Liver (tissue), 9 donors: ENCODE measurements around the gene HLCS. TPM values are rescaled to one million over a fixed set of nuclear protein-coding genes. Genes with fewer than 3 reads are reported as not detected.

ENCODE experiments used
- DNase-seq: peaks from one replicate; pipeline ENCODE4 v3.0.0-alpha.2; 2017; ENCODE audit warnings: low spot score
- H3K27ac ChIP-seq, 2 donors: one replicate each; pipeline ENCODE4 v1.7.0; 2013; ENCODE audit warnings: inconsistent platforms in 2 of 2, low read length in 2 of 2, control low read depth in 1 of 2, low read depth in 1 of 2, mild to moderate bottlenecking in 1 of 2
- H3K27me3 ChIP-seq, 4 donors: one replicate each; pipeline versions ENCODE4 v1.6.1 to v1.7.0; 2013; ENCODE audit warnings: low read length in 3 of 4, inconsistent platforms in 1 of 4, mild to moderate bottlenecking in 1 of 4, moderate library complexity in 1 of 4; ENCODE audit not compliant: control insufficient read depth in 4 of 4, insufficient read depth in 4 of 4
- H3K36me3 ChIP-seq, 4 donors: one replicate each; pipeline versions ENCODE4 v1.6.1 to v1.7.0; 2013; ENCODE audit warnings: low read length in 3 of 4, mild to moderate bottlenecking in 3 of 4, low read depth in 1 of 4, moderate library complexity in 1 of 4; ENCODE audit not compliant: control insufficient read depth in 4 of 4, insufficient read depth in 3 of 4
- H3K4me1 ChIP-seq, 4 donors: one replicate each; pipeline versions ENCODE4 v1.6.1 to v1.7.0; 2013; ENCODE audit warnings: low read length in 3 of 4, mild to moderate bottlenecking in 3 of 4, moderate library complexity in 1 of 4; ENCODE audit not compliant: control insufficient read depth in 4 of 4, insufficient read depth in 4 of 4
- H3K4me3 ChIP-seq, 3 donors: one replicate each; pipeline versions ENCODE4 v1.6.1 to v1.7.0; 2013; ENCODE audit warnings: low read length in 3 of 3, control low read depth in 1 of 3, low read depth in 1 of 3, mild to moderate bottlenecking in 1 of 3
- H3K9ac ChIP-seq, 2 donors: one replicate each; pipeline ENCODE4 v1.7.0; 2013; ENCODE audit warnings: low read length in 2 of 2, mild to moderate bottlenecking in 2 of 2, moderate library complexity in 2 of 2, control low read depth in 1 of 2, low read depth in 1 of 2
- H3K9me3 ChIP-seq, 4 donors: one replicate each; pipeline versions ENCODE4 v1.6.1 to v1.7.0; 2013; ENCODE audit warnings: low read length in 3 of 4; ENCODE audit not compliant: control insufficient read depth in 4 of 4
- ATF3 ChIP-seq: IDR thresholded peaks from 2 replicates; pipeline ENCODE4 v1.6.1; 2016; ENCODE audit warnings: antibody characterized with exemption
- EGR1 ChIP-seq, 2 donors: IDR thresholded peaks; 2 replicates each; pipeline ENCODE4 v1.6.1; 2016 to 2018; ENCODE audit warnings: antibody characterized with exemption in 2 of 2, low read depth in 2 of 2
- FOXA2 ChIP-seq: IDR thresholded peaks from 2 replicates; pipeline ENCODE4 v1.6.1; 2016; ENCODE audit warnings: antibody characterized with exemption
- GABPA ChIP-seq, 2 donors: IDR thresholded peaks in 1 of 2; conservative IDR thresholded peaks in 1 of 2; 2 replicates each; pipeline ENCODE4 v1.6.1; 2016; ENCODE audit warnings: antibody characterized with exemption in 2 of 2, mild to moderate bottlenecking in 1 of 2, moderate library complexity in 1 of 2
- HNF4A ChIP-seq, 2 donors: conservative IDR thresholded peaks; 2 replicates each; pipeline ENCODE4 v1.6.1; 2016; ENCODE audit warnings: antibody characterized with exemption in 2 of 2, mild to moderate bottlenecking in 2 of 2
- HNF4G ChIP-seq: IDR thresholded peaks from 2 replicates; pipeline ENCODE4 v1.6.1; 2016; ENCODE audit warnings: antibody characterized with exemption
- JUND ChIP-seq, 2 donors: IDR thresholded peaks; 2 replicates each; pipeline ENCODE4 v1.6.1; 2016; ENCODE audit warnings: antibody characterized with exemption in 2 of 2
- NR2F2 ChIP-seq: IDR thresholded peaks from 2 replicates; pipeline ENCODE4 v1.6.1; 2016; ENCODE audit warnings: antibody characterized with exemption
- RAD21 ChIP-seq, 2 donors: IDR thresholded peaks; 2 replicates each; pipeline ENCODE4 v1.6.1; 2016; ENCODE audit warnings: antibody characterized with exemption in 2 of 2, mild to moderate bottlenecking in 2 of 2
- REST ChIP-seq: IDR thresholded peaks from 2 replicates; pipeline ENCODE4 v1.6.1; 2016; ENCODE audit warnings: antibody characterized with exemption, mild to moderate bottlenecking
- RXRA ChIP-seq, 2 donors: IDR thresholded peaks; 2 replicates each; pipeline ENCODE4 v1.6.1; 2017 to 2018; ENCODE audit warnings: antibody characterized with exemption in 2 of 2, mild to moderate bottlenecking in 1 of 2
- SP1 ChIP-seq: IDR thresholded peaks from 2 replicates; pipeline ENCODE4 v1.6.1; 2018; ENCODE audit warnings: antibody characterized with exemption, mild to moderate bottlenecking
- TAF1 ChIP-seq: conservative IDR thresholded peaks from 2 replicates; pipeline ENCODE4 v1.6.1; 2016; ENCODE audit warnings: antibody characterized with exemption, mild to moderate bottlenecking
- YY1 ChIP-seq: IDR thresholded peaks from 2 replicates; pipeline ENCODE4 v1.6.1; 2016; ENCODE audit warnings: antibody characterized with exemption, mild to moderate bottlenecking
- ZBTB33 ChIP-seq: IDR thresholded peaks from 2 replicates; pipeline ENCODE4 v1.6.1; 2016; ENCODE audit warnings: antibody characterized with exemption
- WGBS: extraction: QIAGEN DNeasy Blood & Tissue Kit; methylation state at CpG from one replicate; pipeline ENCODE4 v1.1.7; 2013; 5-methylcytosine and 5-hydroxymethylcytosine counted together
- polyA plus RNA-seq, 2 donors: library from polyadenylated mRNA; stranded (reverse) in 1 of 2; unstranded in 1 of 2; fragments of 200-250 nt in 1 of 2; fragments of >200 nt in 1 of 2; fragmentation: Nextera tagmentation in 1 of 2; extraction: Ambion mirVana in 1 of 2; gene quantifications; one replicate each; pipeline versions ENCODE4 v1.2.1 to v1.2.3, GENCODE V29; 2013 to 2015
- total RNA-seq, 2 donors: library from RNA; depleted of rRNA; stranded (reverse); fragments of >200 nt; gene quantifications; one replicate each; pipeline ENCODE4 v1.2.3, GENCODE V29; 2014
- TF ChIP-seq, protein P1 (sequence below): IDR thresholded peaks from 2 replicates; pipeline ENCODE4 v1.6.1; 2016; ENCODE audit warnings: antibody characterized with exemption
- TF ChIP-seq, protein P2 (sequence below): fragments of 150-350 bp; IDR thresholded peaks from 2 replicates; pipeline ENCODE4 v1.5.1; 2017; ENCODE audit warnings: improper control_type of control experiment, low read depth, low read length; ENCODE audit not compliant: missing input control
- donor health status: healthy.
- donor health status: healthy.
- donor health status: healthy.
- donor health status: healthy.
- donor health status: healthy.

Gene HLCS
- total and polyA plus RNA-seq, 4 donors = 6.6 to 22.5 (median 8.3) TPM

DNA sequence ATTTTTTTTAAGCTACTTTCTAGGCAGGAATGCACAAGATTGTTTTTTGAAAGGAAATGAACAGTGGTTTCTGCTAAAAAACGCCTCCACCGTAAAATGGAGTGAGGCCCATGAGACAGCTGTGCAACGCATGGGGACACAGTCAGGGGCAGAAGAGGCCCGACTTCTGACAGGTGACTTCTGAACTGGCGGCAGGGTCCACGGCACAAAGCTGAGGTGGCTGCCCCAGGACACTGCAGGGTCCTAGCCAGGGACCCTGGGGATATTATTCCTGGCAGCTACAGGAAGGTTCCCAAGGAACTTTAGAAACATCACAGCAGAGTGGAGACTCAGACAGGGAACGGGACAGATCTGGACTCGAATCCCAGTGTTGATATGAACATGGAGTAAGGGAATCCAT, 192.5 kb downstream of the HLCS start:
- peaks cover 0 to 8% (median 5%) of the 10 kb centered on the region in 4 donors for H3K4me1 ChIP-seq
- DNase-seq = no peak
- no peaks in the 10 kb centered on the region for H3K27me3 ChIP-seq
- 80% methylated on average over 8 of the region's 8 CpGs for WGBS
- H3K9ac ChIP-seq = no peak overlapping the region
- H3K4me3 ChIP-seq = no peak overlapping the region
- TF ChIP-seq JUND (IDR thresholded peaks at IDR 0.05) = no peak
- TF ChIP-seq ATF3 = no peak
- TF ChIP-seq YY1 = no peak
- TF ChIP-seq, protein P1, sequence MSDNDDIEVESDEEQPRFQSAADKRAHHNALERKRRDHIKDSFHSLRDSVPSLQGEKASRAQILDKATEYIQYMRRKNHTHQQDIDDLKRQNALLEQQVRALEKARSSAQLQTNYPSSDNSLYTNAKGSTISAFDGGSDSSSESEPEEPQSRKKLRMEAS = no peak
- no peak for TF ChIP-seq REST
- no peak for TF ChIP-seq FOXA2
- no peak for TF ChIP-seq EGR1 (IDR thresholded peaks at IDR 0.05; ENCODE audit: low read depth in 2 of 2)
- TF ChIP-seq, protein P2, sequence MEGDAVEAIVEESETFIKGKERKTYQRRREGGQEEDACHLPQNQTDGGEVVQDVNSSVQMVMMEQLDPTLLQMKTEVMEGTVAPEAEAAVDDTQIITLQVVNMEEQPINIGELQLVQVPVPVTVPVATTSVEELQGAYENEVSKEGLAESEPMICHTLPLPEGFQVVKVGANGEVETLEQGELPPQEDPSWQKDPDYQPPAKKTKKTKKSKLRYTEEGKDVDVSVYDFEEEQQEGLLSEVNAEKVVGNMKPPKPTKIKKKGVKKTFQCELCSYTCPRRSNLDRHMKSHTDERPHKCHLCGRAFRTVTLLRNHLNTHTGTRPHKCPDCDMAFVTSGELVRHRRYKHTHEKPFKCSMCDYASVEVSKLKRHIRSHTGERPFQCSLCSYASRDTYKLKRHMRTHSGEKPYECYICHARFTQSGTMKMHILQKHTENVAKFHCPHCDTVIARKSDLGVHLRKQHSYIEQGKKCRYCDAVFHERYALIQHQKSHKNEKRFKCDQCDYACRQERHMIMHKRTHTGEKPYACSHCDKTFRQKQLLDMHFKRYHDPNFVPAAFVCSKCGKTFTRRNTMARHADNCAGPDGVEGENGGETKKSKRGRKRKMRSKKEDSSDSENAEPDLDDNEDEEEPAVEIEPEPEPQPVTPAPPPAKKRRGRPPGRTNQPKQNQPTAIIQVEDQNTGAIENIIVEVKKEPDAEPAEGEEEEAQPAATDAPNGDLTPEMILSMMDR = no peak
- no peaks in the 10 kb centered on the region for H3K36me3 ChIP-seq
- no peak overlapping the region for H3K27ac ChIP-seq
- no peaks in the 10 kb centered on the region for H3K9me3 ChIP-seq

DNA sequence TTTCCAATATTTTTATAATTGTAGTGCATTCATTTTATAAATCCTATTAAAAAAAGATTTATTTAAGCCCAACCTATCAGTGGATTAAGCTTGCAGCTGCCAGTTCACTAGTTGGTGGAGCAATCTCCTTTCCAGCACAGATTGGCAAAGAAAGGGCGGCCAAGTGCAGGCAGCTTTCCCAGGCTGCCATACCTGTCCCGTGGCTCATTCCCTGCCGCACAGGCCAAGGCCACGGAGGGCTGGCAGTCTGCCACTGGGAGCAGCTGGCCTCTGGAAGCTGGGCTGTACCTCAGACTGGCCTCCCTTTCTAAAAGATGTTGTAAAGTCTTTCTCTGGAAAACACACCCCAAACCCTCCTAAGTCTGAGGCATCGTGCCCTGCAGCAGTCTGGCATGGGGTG, 193.4 kb downstream of the HLCS start:
- WGBS = 25% methylated on average over 5 of the region's 5 CpGs
- H3K36me3 ChIP-seq = no peaks in the 10 kb centered on the region
- no peak for DNase-seq
- H3K27ac ChIP-seq = no peak overlapping the region
- no peaks in the 10 kb centered on the region for H3K9me3 ChIP-seq
- peaks cover 0 to 8% (median 5%) of the 10 kb centered on the region in 4 donors for H3K4me1 ChIP-seq
- H3K4me3 ChIP-seq = no peak overlapping the region
- no peaks in the 10 kb centered on the region for H3K27me3 ChIP-seq
- H3K9ac ChIP-seq = no peak overlapping the region
- TF ChIP-seq HNF4G = no peak
- TF ChIP-seq HNF4A (conservative IDR thresholded peaks at IDR 0.05) = peak; percentile 81 to 86
- TF ChIP-seq, protein P1 = peak; percentile 68
- no peak for TF ChIP-seq GABPA (IDR thresholded peaks at IDR 0.05 in 1 of 2, conservative IDR thresholded peaks at IDR 0.05 in 1 of 2)
- peak; percentile 72 to 87 for TF ChIP-seq RXRA (IDR thresholded peaks at IDR 0.05)
- TF ChIP-seq, protein P2 = no peak
- no peak for TF ChIP-seq ZBTB33
- peak; percentile 51 to 66 for TF ChIP-seq RAD21 (IDR thresholded peaks at IDR 0.05)
- TF ChIP-seq TAF1 = no peak
- peak; percentile 95 for TF ChIP-seq YY1
- peak; percentile 37 for TF ChIP-seq NR2F2
- TF ChIP-seq FOXA2 = peak; percentile 25
- peak; percentile 40 for TF ChIP-seq ATF3
- TF ChIP-seq REST = no peak
- TF ChIP-seq SP1 = peak; percentile 48
- peak in 1 of 2 donors; percentile 54 for TF ChIP-seq JUND (IDR thresholded peaks at IDR 0.05)
